HG03558 (cell line): Measurements from ENCODE around the gene UBE2I.
"Not testable (repeated sequence)": the region's sequence is repeated elsewhere in the genome, so short reads cannot be mapped to it uniquely, and the experiment has no call there.

Source experiments
- ATAC-seq: cut with Tn5 transposase; IDR thresholded peaks from one replicate; pipeline ENCODE4 v1.9.1; 2021; ENCODE audit warnings: moderate number of reproducible peaks; ENCODE audit not compliant: unreplicated experiment; ENCODE audit errors: extremely low read depth

The UBE2I gene

GRCh38 chr16:1326391-1326790 lies 17.0 kb downstream of the UBE2I start:
- no peak for ATAC-seq

GRCh38 chr16:1326946-1327618 lies 17.6 kb downstream of the UBE2I start:
- no peak for ATAC-seq

- ATAC-seq = no peak
Observed at GRCh38 chr16:1327619-1327947, 18.1 kb downstream of the UBE2I start.

- ATAC-seq = not testable (repeated sequence)
Observed at GRCh38 chr16:1328136-1328535, 18.7 kb downstream of the UBE2I start.

GRCh38 chr16:1328961-1329360 lies 19.5 kb downstream of the UBE2I start:
- not testable (repeated sequence) for ATAC-seq

- ATAC-seq = no peak
Observed at GRCh38 chr16:1330260-1330914, 21.0 kb downstream of the UBE2I start.

- no peak for ATAC-seq
Observed at GRCh38 chr16:1330931-1331711, 21.7 kb downstream of the UBE2I start.

GRCh38 chr16:1331712-1332617 lies 22.5 kb downstream of the UBE2I start:
- no peak for ATAC-seq

- no peak for ATAC-seq
Observed at GRCh38 chr16:1332618-1333148, 23.2 kb downstream of the UBE2I start.

GRCh38 chr16:1333149-1333812 lies 23.8 kb downstream of the UBE2I start, which contains the start of gene BAIAP3:
BAIAP3 (plus strand) TSS chr16:1333645; CDS start chr16:1338550, 4,905 bp downstream.
- no peak for ATAC-seq

- ATAC-seq = no peak
Observed at GRCh38 chr16:1333854-1334700, 24.6 kb downstream of the UBE2I start.

GRCh38 chr16:1334739-1335138 lies 25.3 kb downstream of the UBE2I start:
- no peak for ATAC-seq

- ATAC-seq = no peak
Observed at GRCh38 chr16:1335211-1335971, 26.0 kb downstream of the UBE2I start.

GRCh38 chr16:1335996-1336395 lies 26.6 kb downstream of the UBE2I start:
- ATAC-seq = no peak

GRCh38 chr16:1336619-1337018 lies 27.2 kb downstream of the UBE2I start:
- no peak for ATAC-seq

GRCh38 chr16:1337486-1337885 lies 28.1 kb downstream of the UBE2I start:
- no peak for ATAC-seq

GRCh38 chr16:1338119-1338730 lies 28.8 kb downstream of the UBE2I start:
- no peak for ATAC-seq
